Measurements from ENCODE around the gene NRL.

- TF ChIP-seq EZH2 (IDR thresholded peaks at IDR 0.05; ENCODE audit: borderline replicate concordance, control insufficient read depth, low read depth, low read length) = no peak
- TF ChIP-seq SRF (IDR thresholded peaks at IDR 0.05; ENCODE audit: low read depth in 2 of 2, low read length in 2 of 2) = no peak
Observed at GRCh38 chr14:24078146-24078545, 36.6 kb downstream of the NRL start.

Data from GM12878 (cell line).